GM18873 (cell line): ENCODE data around the gene DNLZ.

Source experiments
- ATAC-seq: cut with Tn5 transposase; IDR thresholded peaks from one replicate; pipeline ENCODE4 v1.9.1; 2021; ENCODE audit warnings: mild to moderate bottlenecking, moderate library complexity, moderate number of reproducible peaks; ENCODE audit not compliant: unreplicated experiment, low FRiP score

Gene DNLZ

GRCh38 chr9:136333486-136333885 lies 30.1 kb downstream of the DNLZ start:
- no peak for ATAC-seq

- ATAC-seq = no peak
These were observed 30.5 kb downstream of the DNLZ start for GRCh38 chr9:136333045-136333444.

GRCh38 chr9:136332482-136332983 lies 31.0 kb downstream of the DNLZ start:
- no peak for ATAC-seq

- no peak for ATAC-seq
These were observed 31.7 kb downstream of the DNLZ start for GRCh38 chr9:136331556-136332481.

GRCh38 chr9:136331030-136331429 lies 32.5 kb downstream of the DNLZ start:
- ATAC-seq = no peak

GRCh38 chr9:136330406-136330990 lies 33.0 kb downstream of the DNLZ start:
- ATAC-seq = no peak

- no peak for ATAC-seq
These were observed 33.7 kb downstream of the DNLZ start for GRCh38 chr9:136329636-136330405.

- no peak for ATAC-seq
These were observed 34.3 kb downstream of the DNLZ start for GRCh38 chr9:136329211-136329627.

- ATAC-seq = no peak
These were observed 34.9 kb downstream of the DNLZ start for GRCh38 chr9:136328622-136329041.

GRCh38 chr9:136328011-136328621 lies 35.4 kb downstream of the DNLZ start:
- no peak for ATAC-seq

- ATAC-seq = no peak
These were observed 36.1 kb downstream of the DNLZ start, which contains the start of gene GPSM1 for GRCh38 chr9:136327304-136327974. TSS of gene GPSM1 (plus strand) at chr9:136327539. CDS start at chr9:136327696, 157 bp downstream.

GRCh38 chr9:136326761-136327303 lies 36.7 kb downstream of the DNLZ start:
- ATAC-seq = no peak

- ATAC-seq = no peak
These were observed 37.3 kb downstream of the DNLZ start for GRCh38 chr9:136326061-136326760.

GRCh38 chr9:136325358-136325757 lies 38.2 kb downstream of the DNLZ start:
- no peak for ATAC-seq

GRCh38 chr9:136324501-136325300 lies 38.8 kb downstream of the DNLZ start:
- no peak for ATAC-seq

GRCh38 chr9:136323371-136323789 lies 40.2 kb downstream of the DNLZ start:
- no peak for ATAC-seq

- ATAC-seq = no peak
These were observed 40.7 kb downstream of the DNLZ start for GRCh38 chr9:136322756-136323330.

GRCh38 chr9:136321561-136321960 lies 42.0 kb downstream of the DNLZ start:
- ATAC-seq = no peak
